Transverse colon (tissue), 4 donors: ENCODE measurements around the gene ZNF423.

Experiments used
- EP300 ChIP-seq: sonication (generic); formaldehyde crosslinking; IDR thresholded peaks from one replicate; pipeline ENCODE4 v1.6.1; 2017; ENCODE audit warnings: antibody characterized with exemption, low read depth
- POLR2A ChIP-seq: fragments of 450-650 bp; IDR thresholded peaks from one replicate; pipeline ENCODE4 v1.6.1; 2016; ENCODE audit warnings: antibody characterized with exemption, mild to moderate bottlenecking, moderate library complexity
- POLR2AphosphoS5 ChIP-seq, 3 donors: sonication (generic); formaldehyde crosslinking; IDR thresholded peaks; one replicate each; pipeline ENCODE4 v1.6.1; 2016; ENCODE audit warnings: antibody characterized with exemption in 3 of 3
- TF ChIP-seq, protein P1 (sequence below), 5 experiments: fragments of 200-600 bp in 3 of 5; fragments of 450-650 bp in 2 of 5; sonication (generic) in 3 of 5; IDR thresholded peaks; 1 replicate in 2 of 5; 2 replicates in 3 of 5; pipeline ENCODE4 v1.5.1; 2016 to 2017; ENCODE audit warnings: antibody characterized with exemption in 5 of 5, inconsistent platforms in 3 of 5, mild to moderate bottlenecking in 2 of 5, moderate library complexity in 1 of 5

GRCh38 chr16:49641250-49641649, 214.7 kb downstream of the ZNF423 start:
- TF ChIP-seq, protein P1, sequence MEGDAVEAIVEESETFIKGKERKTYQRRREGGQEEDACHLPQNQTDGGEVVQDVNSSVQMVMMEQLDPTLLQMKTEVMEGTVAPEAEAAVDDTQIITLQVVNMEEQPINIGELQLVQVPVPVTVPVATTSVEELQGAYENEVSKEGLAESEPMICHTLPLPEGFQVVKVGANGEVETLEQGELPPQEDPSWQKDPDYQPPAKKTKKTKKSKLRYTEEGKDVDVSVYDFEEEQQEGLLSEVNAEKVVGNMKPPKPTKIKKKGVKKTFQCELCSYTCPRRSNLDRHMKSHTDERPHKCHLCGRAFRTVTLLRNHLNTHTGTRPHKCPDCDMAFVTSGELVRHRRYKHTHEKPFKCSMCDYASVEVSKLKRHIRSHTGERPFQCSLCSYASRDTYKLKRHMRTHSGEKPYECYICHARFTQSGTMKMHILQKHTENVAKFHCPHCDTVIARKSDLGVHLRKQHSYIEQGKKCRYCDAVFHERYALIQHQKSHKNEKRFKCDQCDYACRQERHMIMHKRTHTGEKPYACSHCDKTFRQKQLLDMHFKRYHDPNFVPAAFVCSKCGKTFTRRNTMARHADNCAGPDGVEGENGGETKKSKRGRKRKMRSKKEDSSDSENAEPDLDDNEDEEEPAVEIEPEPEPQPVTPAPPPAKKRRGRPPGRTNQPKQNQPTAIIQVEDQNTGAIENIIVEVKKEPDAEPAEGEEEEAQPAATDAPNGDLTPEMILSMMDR (IDR thresholded peaks at IDR 0.05) = no peak
- TF ChIP-seq POLR2A (no peak), POLR2AphosphoS5 (IDR thresholded peaks at IDR 0.05) (no peak), EP300 (no peak)
